Measurements from ENCODE around the gene SDF4. TPM values are rescaled to one million over a fixed set of nuclear protein-coding genes. Genes with fewer than 3 reads are reported as not detected.

Gene SDF4
- total RNA-seq, 2 donors from 2014 or later, result 177 to 185 TPM

- Histone ChIP-seq H3K27ac (peak overlapping the region; percentile 71 to 75), H3K4me3 (peak overlapping the region; percentile 91 to 99), H3K36me3 (no peaks in the 10 kb centered on the region), H3K9me3 (no peaks in the 10 kb centered on the region), H3K4me1 (replicated peaks) (peaks cover 22% of the 10 kb centered on the region), H3K27me3 (replicated peaks; ENCODE audit: insufficient read depth) (no peaks in the 10 kb centered on the region)
- DNase-seq (ENCODE audit: low spot score), result no peak
- TF ChIP-seq POLR2A (IDR thresholded peaks at IDR 0.05) (no peak), POLR2AphosphoS5 (IDR thresholded peaks at IDR 0.05) (no peak), CTCF (IDR thresholded peaks at IDR 0.05) (no peak)
- WGBS, result under 1% methylated on average over 30 of the region's 31 CpGs
- intact Hi-C loops (cut with DNase I), result no loop called here
These were observed 41.4 kb upstream of the SDF4 start for GRCh38 chr1:1273209-1273511.

- Histone ChIP-seq H3K27ac (peak overlapping the region; percentile 71 to 75), H3K36me3 (no peaks in the 10 kb centered on the region), H3K4me1 (replicated peaks) (peaks cover 22% of the 10 kb centered on the region), H3K27me3 (replicated peaks; ENCODE audit: insufficient read depth) (no peaks in the 10 kb centered on the region), H3K4me3 (peak overlapping the region; percentile 91 to 99), H3K9me3 (no peaks in the 10 kb centered on the region)
- TF ChIP-seq CTCF (IDR thresholded peaks at IDR 0.05), result no peak
- intact Hi-C loops (cut with DNase I), result no loop called here
- DNase-seq (ENCODE audit: low spot score), result no peak
- WGBS, result 30% methylated on average over 43 of the region's 43 CpGs
These were observed 40.8 kb upstream of the SDF4 start for GRCh38 chr1:1272341-1273208.

GRCh38 chr1:1270813-1271212 lies 39.0 kb upstream of the SDF4 start:
- WGBS, result 70% methylated on average over 7 of the region's 7 CpGs
- H3K4me3 ChIP-seq, result no peak overlapping the region
- DNase-seq (ENCODE audit: low spot score), result no peak
- no peaks in the 10 kb centered on the region for H3K9me3 ChIP-seq
- H3K4me1 ChIP-seq (replicated peaks), result peaks cover 22% of the 10 kb centered on the region
- H3K27ac ChIP-seq, result no peak overlapping the region
- no peak for TF ChIP-seq POLR2AphosphoS5 (IDR thresholded peaks at IDR 0.05)
- no peak for TF ChIP-seq POLR2A (IDR thresholded peaks at IDR 0.05)
- intact Hi-C loops (cut with DNase I), result no loop called here
- no peaks in the 10 kb centered on the region for H3K27me3 ChIP-seq (replicated peaks; ENCODE audit: insufficient read depth)
- H3K36me3 ChIP-seq, result no peaks in the 10 kb centered on the region

- Histone ChIP-seq H3K36me3 (no peaks in the 10 kb centered on the region), H3K4me3 (no peak overlapping the region), H3K27me3 (replicated peaks; ENCODE audit: insufficient read depth) (no peaks in the 10 kb centered on the region), H3K27ac (no peak overlapping the region), H3K9me3 (no peaks in the 10 kb centered on the region), H3K4me1 (replicated peaks) (peaks cover 22% of the 10 kb centered on the region)
- no peak for TF ChIP-seq POLR2A (IDR thresholded peaks at IDR 0.05)
- DNase-seq (ENCODE audit: low spot score), result no peak
- intact Hi-C loops (cut with DNase I), result no loop called here
- 95% methylated on average over 13 of the region's 13 CpGs for WGBS
These were observed 36.5 kb upstream of the SDF4 start for GRCh38 chr1:1268284-1268682.

GRCh38 chr1:1267488-1268283 lies 35.9 kb upstream of the SDF4 start:
- no peak for DNase-seq (ENCODE audit: low spot score)
- intact Hi-C loops (cut with DNase I), result no loop called here
- Histone ChIP-seq H3K4me1 (replicated peaks) (peaks cover 21% of the 10 kb centered on the region), H3K27me3 (replicated peaks; ENCODE audit: insufficient read depth) (no peaks in the 10 kb centered on the region), H3K36me3 (peaks cover 0 to 2% of the 10 kb centered on the region in 2 donors), H3K27ac (no peak overlapping the region), H3K4me3 (no peak overlapping the region), H3K9me3 (no peaks in the 10 kb centered on the region)
- TF ChIP-seq POLR2AphosphoS5 (IDR thresholded peaks at IDR 0.05) (no peak), CTCF (IDR thresholded peaks at IDR 0.05) (no peak), POLR2A (IDR thresholded peaks at IDR 0.05) (no peak)
- 92% methylated on average over 39 of the region's 39 CpGs for WGBS
